Endothelial cell of umbilical vein (primary cell): ENCODE data around the gene CMIP.

Source experiments
- CTCF ChIP-seq, 2 donors: IDR thresholded peaks; 1 replicate in 1 of 2; 2 replicates in 1 of 2; pipeline ENCODE4 v1.5.1; 2011; ENCODE audit warnings: low read length in 2 of 2, mild to moderate bottlenecking in 2 of 2, moderate library complexity in 2 of 2, control low read depth in 1 of 2, inconsistent platforms in 1 of 2, low read depth in 1 of 2; ENCODE audit not compliant: insufficient read depth in 1 of 2; ENCODE audit errors: extremely low read depth in 1 of 2
- MYC ChIP-seq: IDR thresholded peaks from one replicate; pipeline ENCODE4 v1.6.1; 2011; ENCODE audit warnings: mild to moderate bottlenecking, low read depth, low read length
- POLR2A ChIP-seq: IDR thresholded peaks from 2 replicates; pipeline ENCODE4 v1.6.1; 2012; ENCODE audit warnings: low read depth, mild to moderate bottlenecking, control low read depth, low read length
- POLR2AphosphoS5 ChIP-seq: IDR thresholded peaks from 2 replicates; pipeline ENCODE4 v1.6.1; 2012; ENCODE audit warnings: low read depth, mild to moderate bottlenecking, control low read depth, low read length, moderate library complexity; ENCODE audit not compliant: insufficient read depth

GRCh38 chr16:81421536-81421935 is 23.1 kb upstream of the CMIP start:
- TF ChIP-seq POLR2A: no peak
- no peak for TF ChIP-seq CTCF (IDR thresholded peaks at IDR 0.05; ENCODE audit: extremely low read depth in 1 of 2, insufficient read depth in 1 of 2, low read depth in 1 of 2, low read length in 2 of 2)
- TF ChIP-seq POLR2AphosphoS5: no peak
- no peak for TF ChIP-seq MYC
